Right renal cortex interstitium (tissue), 3 donors: ENCODE data around the gene IWS1. TPM values are rescaled to one million over a fixed set of nuclear protein-coding genes. Genes with fewer than 3 reads are reported as not detected.
"Not testable (repeated sequence)": the region's sequence is repeated elsewhere in the genome, so short reads cannot be mapped to it uniquely, and the experiment has no call there.

Experiments used
- DNase-seq, 3 donors: peaks; one replicate each; pipeline ENCODE4 v3.0.0-alpha.2; 2013; ENCODE audit warnings: low read depth in 3 of 3, low spot score in 2 of 3
- polyA plus RNA-seq, 3 donors: library from polyadenylated mRNA; unstranded; fragments of 120-200 nt; gene quantifications; one replicate each; pipeline ENCODE4 v1.2.1, GENCODE V29; 2013; ENCODE audit not compliant: insufficient read length in 3 of 3

Gene IWS1
- 10 to 100 TPM; 72.3 to 77.6 (median 76.5) TPM for polyA plus RNA-seq

GRCh38 chr2:127526132-127527000, at the start of gene IWS1:
TSS of gene IWS1 (minus strand) at chr2:127526489. CDS start at chr2:127526208, 281 bp downstream.
- peak; percentile 94 to 97 (median 95) for DNase-seq

DNA sequence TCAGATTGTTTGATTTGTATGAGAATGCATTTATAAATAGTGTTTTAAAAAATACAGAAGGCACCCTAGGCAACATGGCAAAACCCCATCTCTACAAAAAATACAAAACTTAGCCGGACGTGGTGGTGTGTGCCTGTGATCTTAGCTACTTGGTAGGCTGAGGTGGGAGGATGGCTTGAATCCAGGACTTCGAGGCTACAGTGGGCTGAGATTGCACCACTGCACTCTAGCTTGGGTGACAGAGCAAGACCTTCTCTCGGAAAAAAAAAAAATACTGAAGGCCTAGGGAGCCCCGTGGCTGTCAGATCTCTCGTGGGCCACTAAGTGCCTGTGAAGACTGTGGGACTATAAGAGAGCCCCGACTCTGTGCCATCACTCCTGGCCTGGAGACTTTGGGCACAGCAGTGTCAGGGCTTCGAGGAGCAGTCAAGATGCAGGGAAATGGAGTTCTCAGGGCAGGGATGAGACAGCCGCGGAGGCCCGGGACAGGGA, 49.7 kb upstream of the IWS1 start:
- DNase-seq = no peak

DNA sequence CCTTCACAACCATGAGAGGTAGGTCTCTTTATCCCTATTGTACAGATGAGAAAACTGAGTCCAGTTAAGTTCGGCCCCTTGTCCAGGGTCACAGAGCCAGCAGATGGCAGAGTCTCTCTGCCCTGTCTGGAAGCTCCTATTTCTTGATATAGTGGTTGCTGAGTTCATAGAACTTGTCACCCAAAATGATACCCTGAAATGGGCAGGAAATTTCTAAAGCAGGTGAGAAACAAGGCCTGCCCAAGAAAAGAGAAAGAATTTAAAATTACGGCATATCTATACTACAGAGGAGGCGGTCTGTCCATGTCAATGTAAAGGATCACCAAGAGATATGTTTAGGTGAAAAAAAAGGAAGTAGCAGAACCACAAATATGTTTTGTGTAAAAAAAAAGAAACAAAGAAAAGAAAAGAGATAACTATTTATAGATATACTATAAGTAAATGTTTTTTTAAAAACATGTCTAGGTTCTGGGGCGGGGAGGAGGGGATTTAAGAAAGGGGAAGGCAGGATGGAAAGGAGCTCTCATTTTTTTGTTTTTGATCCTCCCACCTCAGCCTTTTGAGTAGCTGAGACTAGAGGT, 49.0 kb upstream of the IWS1 start:
- DNase-seq = no peak

DNA sequence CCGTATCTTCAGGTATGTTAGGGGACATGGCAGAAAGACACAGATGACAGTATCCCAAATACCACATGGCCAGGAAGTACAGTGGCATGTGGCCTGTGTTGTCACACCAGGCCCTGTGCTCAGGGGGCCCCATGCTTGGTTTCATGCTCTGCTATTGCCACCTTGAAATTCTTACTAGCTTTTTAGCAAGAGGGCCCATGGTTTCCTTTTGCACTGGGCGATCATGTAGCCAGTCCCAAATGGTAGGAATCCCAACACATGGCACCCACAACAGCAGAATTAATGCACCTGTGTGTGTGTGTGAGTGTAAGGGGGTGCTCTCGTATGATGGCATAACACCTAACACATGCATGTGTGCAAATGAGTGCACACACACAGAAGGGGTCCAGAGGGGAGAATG, 48.4 kb upstream of the IWS1 start:
- DNase-seq = no peak

- DNase-seq = no peak
Observed at GRCh38 chr2:127573771-127574170, 47.5 kb upstream of the IWS1 start.

DNA sequence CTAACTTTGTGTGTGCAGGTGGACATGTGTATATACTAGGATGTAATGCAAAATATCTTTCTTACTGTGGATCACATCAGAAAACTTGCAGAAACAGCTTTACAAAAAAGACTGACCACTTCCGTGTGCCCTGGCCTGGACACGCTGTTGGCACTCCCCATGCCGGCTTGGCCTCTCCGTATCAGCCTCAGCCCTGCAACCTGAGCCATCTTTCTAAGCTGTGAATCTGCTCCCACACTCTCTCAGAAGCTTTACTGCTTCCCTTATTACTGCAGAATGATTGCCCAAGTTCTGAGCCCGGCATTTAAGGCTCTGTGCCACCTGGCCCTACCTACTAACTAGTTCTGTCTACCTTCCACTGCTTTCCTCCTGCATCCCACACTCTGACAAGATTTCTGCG, 47.0 kb upstream of the IWS1 start:
- no peak for DNase-seq

- DNase-seq = no peak
Observed at GRCh38 chr2:127572841-127573240, 46.6 kb upstream of the IWS1 start.

DNA sequence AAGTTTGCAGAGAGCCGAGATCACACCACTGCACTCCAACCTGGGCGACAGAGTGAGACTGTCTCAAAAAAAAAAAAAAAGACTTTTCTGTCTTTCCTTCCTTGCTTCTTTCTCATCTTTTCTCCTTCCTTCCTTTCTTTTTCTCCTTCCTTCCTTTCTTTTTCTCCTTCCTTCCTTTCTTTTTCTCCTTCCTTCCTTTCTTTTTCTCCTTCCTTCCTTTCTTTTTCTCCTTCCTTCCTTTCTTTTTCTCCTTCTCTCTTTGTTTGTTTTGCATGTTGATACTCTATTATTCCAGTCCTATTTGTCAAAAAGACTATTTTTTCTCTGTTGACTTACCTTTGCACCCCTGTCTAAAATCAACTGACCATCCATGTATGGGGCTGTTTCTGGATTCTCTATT, 46.1 kb upstream of the IWS1 start:
- DNase-seq = not testable (repeated sequence)

GRCh38 chr2:127570282-127571250, 44.3 kb upstream of the IWS1 start:
- no peak for DNase-seq

DNA sequence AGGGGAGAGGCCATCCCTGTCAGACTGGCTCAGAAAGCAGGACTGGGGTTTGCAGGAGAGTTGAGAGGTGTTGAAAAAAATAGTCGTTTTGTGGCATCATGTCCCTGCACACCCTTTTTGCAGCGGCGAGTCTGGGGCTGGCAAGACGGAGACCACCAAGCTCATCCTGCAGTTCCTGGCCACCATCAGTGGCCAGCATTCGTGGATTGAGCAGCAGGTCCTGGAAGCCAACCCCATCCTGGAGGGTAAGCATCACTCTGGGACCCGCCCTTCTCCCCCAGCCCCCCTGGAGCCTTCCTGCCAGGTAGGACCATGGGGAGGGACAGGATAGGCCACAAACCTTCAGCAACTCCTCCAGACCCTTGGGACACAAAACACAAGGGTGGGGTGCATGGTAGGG, 43.4 kb upstream of the IWS1 start:
- DNase-seq = no peak

DNA sequence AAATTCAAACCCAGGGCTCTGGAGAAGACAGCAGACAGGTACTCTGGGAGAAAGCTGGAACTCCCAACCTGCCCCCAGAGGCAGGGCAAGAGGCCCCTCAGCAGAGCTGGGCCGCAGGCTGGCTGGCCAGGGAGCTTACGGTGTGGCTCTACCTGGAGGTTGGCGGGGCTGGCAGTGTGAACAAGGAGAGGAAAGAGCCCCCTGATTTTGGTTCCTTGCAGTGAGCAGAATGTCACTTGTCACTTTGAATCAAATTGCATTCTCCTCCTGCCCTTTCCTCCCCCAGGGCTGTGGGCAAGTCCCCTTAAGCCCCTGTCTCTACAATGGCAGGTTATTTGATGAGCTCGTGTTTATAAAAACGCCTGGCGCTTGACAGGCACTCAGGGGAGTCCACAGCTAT, 41.8 kb upstream of the IWS1 start:
- no peak for DNase-seq

DNA sequence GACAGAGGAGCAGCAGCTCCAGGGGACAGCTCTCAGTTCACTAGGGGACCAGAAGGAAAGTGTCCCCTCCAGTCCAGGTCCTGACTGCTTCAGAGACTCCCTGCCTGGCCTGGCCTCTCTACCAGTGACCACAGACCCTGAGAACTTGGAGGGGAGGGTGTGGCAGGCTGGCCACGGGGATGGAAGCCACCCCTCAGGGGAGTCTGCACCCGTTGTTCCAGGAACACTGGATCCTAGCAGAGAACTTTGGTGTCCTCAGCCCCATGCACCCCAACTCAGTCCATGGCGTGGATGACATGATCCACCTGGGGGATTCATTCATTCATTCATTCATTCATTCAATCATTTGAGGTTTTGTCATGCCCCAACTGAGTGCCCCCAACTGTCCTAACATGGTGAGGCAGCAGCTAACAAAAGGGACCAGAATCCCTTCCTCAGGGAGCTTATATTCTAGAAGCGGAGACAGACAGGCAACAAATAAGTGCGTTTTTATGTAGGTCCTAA, 41.1 kb upstream of the IWS1 start:
- DNase-seq = no peak

DNA sequence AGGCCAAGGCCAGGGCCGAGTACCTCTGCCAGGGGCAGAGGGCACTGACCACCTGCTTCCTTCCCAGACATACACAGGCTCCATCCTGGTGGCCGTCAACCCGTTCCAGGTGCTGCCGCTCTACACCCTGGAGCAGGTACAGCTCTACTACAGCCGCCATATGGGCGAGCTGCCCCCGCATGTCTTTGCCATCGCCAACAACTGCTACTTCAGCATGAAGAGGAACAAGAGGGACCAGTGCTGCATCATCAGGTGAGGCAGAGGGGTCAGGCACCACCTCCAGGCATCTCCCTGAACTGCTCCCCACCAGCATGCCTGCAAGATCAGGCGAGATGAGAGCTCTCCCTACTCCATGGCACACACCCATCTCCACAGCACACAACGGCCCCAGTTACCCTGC, 40.3 kb upstream of the IWS1 start:
- no peak for DNase-seq

GRCh38 chr2:127566139-127566417, 39.8 kb upstream of the IWS1 start:
- DNase-seq = no peak

DNA sequence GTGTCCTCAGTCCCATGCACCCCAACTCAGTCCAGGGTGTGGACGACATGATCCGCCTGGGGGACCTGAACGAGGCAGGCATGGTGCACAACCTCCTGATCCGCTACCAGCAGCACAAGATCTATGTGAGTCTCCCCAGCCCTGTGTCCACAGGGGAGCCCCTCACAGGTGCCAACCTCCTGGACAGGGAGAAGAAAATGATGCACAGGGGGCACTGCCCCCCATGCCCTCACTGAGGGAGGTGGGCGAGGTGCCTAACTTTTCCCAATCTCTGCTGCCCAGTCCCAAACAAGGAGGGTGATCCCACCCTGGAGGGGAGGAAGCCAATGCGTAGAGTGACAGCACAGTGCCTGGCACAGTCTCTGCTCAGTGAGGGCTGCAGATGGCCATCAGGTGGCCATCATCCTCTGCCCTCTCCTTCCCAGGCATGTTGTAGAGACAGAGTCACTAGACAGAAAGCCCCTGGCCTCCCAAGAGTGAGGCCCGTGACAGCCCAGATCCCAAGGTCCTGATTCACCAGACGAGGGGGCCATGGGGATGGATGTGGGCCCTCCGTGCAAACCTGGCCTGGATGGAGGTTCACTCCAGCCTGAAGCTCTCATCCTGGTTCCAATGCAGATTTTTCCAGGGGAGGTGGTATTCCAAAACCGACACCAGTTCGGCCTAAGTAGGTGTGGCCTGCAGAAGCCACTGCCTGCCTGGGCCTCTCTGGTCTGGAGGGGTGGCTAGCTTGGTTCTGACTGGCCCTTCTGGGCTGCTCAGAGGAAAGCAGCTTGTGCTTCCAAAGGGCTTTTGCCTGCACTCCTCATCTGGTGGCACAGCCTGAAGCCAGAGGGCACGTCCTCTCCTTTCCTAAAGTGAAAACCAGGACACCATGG, 39.2 kb upstream of the IWS1 start:
- DNase-seq = no peak

DNA sequence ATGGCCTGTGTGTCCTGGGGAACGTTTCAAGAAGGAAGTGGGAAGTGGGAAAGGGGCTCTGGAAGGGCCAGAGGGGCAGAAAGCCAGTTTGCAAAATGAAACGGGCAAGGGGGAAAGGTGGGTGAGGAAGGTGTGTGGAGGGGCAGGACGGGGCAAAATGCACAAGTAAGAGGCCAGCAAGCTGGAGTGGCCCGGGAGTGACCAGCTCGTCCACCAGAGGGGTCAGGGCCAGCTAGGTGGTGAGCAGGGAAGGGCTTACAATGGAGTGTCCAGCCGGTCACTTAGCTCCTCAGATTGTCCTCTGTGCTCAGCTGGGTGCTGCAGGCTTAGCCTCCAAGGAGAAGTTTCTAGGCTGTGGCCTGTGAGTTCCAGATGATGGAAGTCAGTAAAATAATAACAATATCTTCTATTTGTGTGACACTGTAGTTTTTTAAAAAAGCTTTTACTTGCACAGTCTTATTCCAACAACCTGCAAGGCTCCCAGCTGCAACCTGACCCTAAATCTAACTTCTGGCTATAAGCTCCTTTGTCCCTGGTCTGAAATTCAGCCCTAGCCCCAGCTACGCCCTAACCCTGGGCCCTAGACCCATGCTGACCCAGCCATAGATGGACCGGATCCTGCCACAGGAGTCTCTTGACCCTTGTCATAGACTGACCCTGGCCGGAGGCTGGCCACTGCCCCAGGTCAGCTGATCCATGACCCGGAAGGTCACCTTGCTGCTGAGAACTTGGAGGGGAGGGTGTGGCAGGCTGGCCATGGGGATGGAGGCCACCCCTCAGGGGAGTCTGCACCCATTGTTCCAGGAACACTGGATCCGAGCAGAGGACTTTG, 38.4 kb upstream of the IWS1 start:
- DNase-seq = no peak

DNA sequence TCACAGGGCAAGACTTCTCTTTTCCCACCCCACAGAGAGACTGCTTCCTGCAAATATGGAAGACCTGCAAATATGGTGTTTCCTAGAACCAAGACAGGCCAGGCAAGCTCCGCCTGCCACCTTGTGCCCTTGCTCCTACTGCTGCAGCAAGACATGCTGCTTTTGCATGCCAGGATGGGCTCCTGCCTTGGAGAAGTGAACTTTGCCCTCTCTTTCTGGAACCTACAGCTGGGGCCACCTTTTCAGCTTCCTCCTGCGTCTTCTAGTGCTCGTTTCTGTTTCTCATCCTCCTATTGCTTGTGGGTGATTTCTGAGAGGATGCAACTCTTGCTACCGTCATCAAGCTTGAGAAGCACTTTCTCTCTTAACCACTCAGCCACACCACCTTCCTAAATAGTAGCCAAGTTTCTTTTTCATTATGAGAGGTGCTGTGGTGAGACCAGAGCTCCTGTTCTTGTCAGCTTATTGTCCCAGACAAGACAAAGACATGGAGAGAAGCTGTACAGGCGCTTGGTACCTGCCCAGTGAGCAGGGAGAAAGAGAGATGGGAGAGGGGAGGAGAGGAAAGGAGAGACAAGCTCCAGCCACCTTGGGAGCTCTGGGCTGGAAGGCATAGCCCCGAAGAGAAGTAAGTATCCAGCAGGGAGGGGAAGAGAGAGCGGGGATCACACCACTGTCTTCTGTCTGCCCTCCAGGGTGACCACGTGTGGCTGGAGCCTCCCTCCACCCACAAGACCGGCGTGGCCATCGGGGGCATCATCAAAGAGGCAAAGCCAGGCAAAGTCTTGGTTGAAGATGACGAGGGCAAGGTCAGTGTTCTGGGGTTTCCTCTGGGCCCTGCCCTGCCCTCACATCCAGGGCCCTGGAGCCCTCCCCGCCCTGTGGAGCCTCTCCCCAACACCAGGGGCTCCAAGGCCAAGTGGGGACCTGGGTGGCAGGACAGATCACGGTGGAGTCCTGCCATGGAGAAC, 37.5 kb upstream of the IWS1 start:
- no peak for DNase-seq

DNA sequence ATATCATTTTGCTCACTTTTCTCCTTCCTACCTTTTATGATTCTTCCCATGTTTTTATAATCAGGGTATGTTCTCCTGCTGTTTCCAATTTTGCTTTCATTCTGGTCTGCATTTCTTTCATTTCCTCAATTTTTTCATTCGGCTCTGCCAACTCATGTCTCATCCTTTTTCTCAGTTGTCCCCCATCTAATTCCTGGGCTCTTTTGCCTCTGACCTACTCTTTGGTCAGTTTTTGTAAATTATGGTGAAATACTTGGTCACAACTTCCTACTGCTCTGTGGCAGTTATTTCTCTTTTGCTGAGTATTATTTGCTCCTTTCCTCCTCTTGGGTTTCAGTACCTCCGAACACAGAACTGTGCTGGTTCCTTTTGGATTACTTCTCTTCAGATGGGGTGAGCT, 36.6 kb upstream of the IWS1 start:
- no peak for DNase-seq
